ENCODE data around the gene MAN1B1. TPM values are rescaled to one million over a fixed set of nuclear protein-coding genes. Genes with fewer than 3 reads are reported as not detected.

MAN1B1 gene
- total RNA-seq, 1 experiment from 2014 or later = 57.2 TPM

DNA sequence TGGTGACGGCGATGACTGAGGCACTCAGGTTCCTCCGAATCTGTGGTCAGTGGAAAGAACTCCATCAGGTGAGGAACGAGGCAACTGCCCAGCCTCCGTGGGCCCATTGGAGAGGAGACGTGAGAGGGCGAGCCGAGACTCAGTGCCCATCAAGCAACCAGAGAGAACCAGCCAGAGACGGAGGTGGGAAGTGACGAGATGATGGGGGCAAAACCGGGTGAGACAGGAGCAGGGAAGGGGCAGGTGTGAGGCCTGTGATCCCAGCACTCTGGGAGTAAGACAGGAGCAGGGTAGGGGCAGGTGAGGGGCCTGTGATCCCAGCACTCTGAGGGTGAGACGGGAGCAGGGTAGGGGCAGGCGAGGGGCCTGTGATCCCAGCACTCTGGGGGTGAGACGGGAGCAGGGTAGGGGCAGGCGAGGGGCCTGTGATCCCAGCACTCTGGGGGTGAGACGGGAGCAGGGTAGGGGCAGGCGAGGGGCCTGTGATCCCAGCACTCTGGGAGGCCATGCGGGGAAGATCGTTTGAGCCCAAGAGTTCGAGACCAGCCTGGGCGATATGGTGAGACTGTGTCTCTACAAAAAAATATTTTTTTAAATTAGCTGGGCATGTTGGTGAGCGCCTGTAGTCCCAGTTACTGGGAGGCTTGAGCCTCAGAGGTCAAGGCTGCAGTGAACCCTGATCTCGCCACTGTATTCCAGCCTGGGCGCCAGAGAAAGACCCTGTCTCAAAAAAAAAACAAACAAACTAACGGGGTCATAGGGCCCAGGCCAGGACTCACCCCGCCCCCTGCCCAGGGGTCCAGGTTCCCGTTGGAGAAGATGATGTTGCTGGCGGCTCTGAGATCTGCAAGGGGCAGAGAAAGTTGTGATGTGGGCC is 24.4 kb downstream of the MAN1B1 start:
- ATAC-seq (no peak), DNase-seq (ENCODE audit: low read depth, low spot score) (no peak)
- no TSS peak for BruUV-seq (replicated peaks)
- TF ChIP-seq POLR2AphosphoS5 (IDR thresholded peaks at IDR 0.05; ENCODE audit: low read depth, low read length) (no peak), SIN3A (IDR thresholded peaks at IDR 0.05; ENCODE audit: borderline replicate concordance, insufficient read depth, low read depth, low read length) (no peak)
- TF ChIP-seq, protein P1, sequence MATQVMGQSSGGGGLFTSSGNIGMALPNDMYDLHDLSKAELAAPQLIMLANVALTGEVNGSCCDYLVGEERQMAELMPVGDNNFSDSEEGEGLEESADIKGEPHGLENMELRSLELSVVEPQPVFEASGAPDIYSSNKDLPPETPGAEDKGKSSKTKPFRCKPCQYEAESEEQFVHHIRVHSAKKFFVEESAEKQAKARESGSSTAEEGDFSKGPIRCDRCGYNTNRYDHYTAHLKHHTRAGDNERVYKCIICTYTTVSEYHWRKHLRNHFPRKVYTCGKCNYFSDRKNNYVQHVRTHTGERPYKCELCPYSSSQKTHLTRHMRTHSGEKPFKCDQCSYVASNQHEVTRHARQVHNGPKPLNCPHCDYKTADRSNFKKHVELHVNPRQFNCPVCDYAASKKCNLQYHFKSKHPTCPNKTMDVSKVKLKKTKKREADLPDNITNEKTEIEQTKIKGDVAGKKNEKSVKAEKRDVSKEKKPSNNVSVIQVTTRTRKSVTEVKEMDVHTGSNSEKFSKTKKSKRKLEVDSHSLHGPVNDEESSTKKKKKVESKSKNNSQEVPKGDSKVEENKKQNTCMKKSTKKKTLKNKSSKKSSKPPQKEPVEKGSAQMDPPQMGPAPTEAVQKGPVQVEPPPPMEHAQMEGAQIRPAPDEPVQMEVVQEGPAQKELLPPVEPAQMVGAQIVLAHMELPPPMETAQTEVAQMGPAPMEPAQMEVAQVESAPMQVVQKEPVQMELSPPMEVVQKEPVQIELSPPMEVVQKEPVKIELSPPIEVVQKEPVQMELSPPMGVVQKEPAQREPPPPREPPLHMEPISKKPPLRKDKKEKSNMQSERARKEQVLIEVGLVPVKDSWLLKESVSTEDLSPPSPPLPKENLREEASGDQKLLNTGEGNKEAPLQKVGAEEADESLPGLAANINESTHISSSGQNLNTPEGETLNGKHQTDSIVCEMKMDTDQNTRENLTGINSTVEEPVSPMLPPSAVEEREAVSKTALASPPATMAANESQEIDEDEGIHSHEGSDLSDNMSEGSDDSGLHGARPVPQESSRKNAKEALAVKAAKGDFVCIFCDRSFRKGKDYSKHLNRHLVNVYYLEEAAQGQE (IDR thresholded peaks at IDR 0.05; ENCODE audit: insufficient read depth in 1 of 2, low read depth in 2 of 2, low read length in 1 of 2) = no peak
- TF ChIP-seq, protein P2, sequence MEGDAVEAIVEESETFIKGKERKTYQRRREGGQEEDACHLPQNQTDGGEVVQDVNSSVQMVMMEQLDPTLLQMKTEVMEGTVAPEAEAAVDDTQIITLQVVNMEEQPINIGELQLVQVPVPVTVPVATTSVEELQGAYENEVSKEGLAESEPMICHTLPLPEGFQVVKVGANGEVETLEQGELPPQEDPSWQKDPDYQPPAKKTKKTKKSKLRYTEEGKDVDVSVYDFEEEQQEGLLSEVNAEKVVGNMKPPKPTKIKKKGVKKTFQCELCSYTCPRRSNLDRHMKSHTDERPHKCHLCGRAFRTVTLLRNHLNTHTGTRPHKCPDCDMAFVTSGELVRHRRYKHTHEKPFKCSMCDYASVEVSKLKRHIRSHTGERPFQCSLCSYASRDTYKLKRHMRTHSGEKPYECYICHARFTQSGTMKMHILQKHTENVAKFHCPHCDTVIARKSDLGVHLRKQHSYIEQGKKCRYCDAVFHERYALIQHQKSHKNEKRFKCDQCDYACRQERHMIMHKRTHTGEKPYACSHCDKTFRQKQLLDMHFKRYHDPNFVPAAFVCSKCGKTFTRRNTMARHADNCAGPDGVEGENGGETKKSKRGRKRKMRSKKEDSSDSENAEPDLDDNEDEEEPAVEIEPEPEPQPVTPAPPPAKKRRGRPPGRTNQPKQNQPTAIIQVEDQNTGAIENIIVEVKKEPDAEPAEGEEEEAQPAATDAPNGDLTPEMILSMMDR (IDR thresholded peaks at IDR 0.05) = no peak
- in situ Hi-C loops (cut with HindIII; ENCODE audit: low pct_unique_long_range_greater_than_20kb, low sequenced_read_pairs) = no loop called here
- H3K36me3 ChIP-seq (ENCODE audit: control insufficient read depth, insufficient read depth, low read length) = no peaks in the 10 kb centered on the region
- intact Hi-C loops (cut with micrococcal nuclease; ENCODE audit: unreplicated experiment) = no loop called here
- no peak overlapping the region for H3K4me3 ChIP-seq (ENCODE audit: low read depth in 2 of 2, low read length in 2 of 2)
- H3K27ac ChIP-seq (ENCODE audit: low read length) = no peak overlapping the region
- CTCF ChIA-PET = interaction anchor here (0.6 kb wide), 1 partner anchor 136 kb away, joined by 3 read pairs; a partner anchor contains a TSS
- POLR2A ChIA-PET = no interaction called here
- no peaks in the 10 kb centered on the region for H3K4me1 ChIP-seq (ENCODE audit: control insufficient read depth, insufficient read depth, low read length)
- no peaks in the 10 kb centered on the region for H3K9me3 ChIP-seq (ENCODE audit: control insufficient read depth, insufficient read depth, low read depth, low read length)
- no peaks in the 10 kb centered on the region for H3K27me3 ChIP-seq (ENCODE audit: control insufficient read depth, insufficient read depth, low read length)

DNA sequence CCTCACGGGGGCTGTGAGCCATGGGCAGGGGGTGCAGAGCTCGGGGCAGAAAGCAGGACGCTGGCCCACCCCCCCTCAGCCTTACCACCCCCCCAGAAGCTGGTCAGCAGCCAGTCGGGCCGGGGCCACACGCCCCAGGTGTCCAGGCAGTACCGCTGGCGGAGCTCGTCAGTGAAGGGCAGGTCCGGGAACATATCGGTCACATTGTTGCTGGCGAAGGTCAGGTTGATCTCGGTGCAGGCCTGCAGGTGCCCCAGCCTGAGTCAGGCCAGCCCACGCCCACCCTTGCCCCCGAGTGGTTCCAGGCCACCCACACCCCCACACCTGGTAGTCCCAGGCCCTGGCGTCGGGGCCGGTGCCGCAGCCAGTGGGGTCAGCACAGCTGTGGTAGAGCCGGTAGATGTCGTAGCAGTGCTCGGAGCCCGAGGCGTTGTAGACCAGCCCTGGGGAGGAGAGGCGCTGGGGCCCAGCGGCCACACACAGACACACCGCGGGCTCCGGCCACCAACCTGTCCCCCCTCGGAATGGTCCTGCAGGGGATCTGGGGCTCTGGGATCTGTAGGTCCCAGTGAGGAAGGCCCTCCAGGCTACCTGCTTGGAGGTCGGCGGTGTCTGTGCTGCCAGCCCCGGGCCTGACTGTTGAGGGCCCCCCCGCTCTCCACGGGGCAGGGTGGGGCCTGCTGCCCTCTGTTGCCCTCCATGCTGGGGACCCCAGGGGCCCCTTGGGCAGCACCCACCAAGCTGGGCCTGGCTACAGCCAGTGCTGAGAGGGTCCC is 25.2 kb downstream of the MAN1B1 start:
- ATAC-seq (no peak), DNase-seq (ENCODE audit: low read depth, low spot score) (no peak)
- Histone ChIP-seq H3K4me3 (ENCODE audit: low read depth in 2 of 2, low read length in 2 of 2) (no peak overlapping the region), H3K36me3 (ENCODE audit: control insufficient read depth, insufficient read depth, low read length) (no peaks in the 10 kb centered on the region), H3K9me3 (ENCODE audit: control insufficient read depth, insufficient read depth, low read depth, low read length) (no peaks in the 10 kb centered on the region), H3K27me3 (ENCODE audit: control insufficient read depth, insufficient read depth, low read length) (no peaks in the 10 kb centered on the region), H3K27ac (ENCODE audit: low read length) (no peak overlapping the region), H3K4me1 (ENCODE audit: control insufficient read depth, insufficient read depth, low read length) (no peaks in the 10 kb centered on the region)
- in situ Hi-C loops (cut with HindIII; ENCODE audit: low pct_unique_long_range_greater_than_20kb, low sequenced_read_pairs) (no loop called here), intact Hi-C loops (cut with micrococcal nuclease; ENCODE audit: unreplicated experiment) (no loop called here)
- ChIA-PET POLR2A (no interaction called here), CTCF (interaction anchor here (0.6 kb wide), 1 partner anchor 135 kb away, joined by 3 read pairs; a partner anchor contains a TSS)
- BruUV-seq (replicated peaks) = no TSS peak
- TF ChIP-seq TCF7L2 (IDR thresholded peaks at IDR 0.05; ENCODE audit: low read depth, low read length) = no peak
- TF ChIP-seq, protein P1 (IDR thresholded peaks at IDR 0.05; ENCODE audit: insufficient read depth in 1 of 2, low read depth in 2 of 2, low read length in 1 of 2) = no peak
- TF ChIP-seq, protein P2 (IDR thresholded peaks at IDR 0.05) = no peak
- TF ChIP-seq SIN3A (IDR thresholded peaks at IDR 0.05; ENCODE audit: borderline replicate concordance, insufficient read depth, low read depth, low read length) = no peak
- no peak for TF ChIP-seq POLR2AphosphoS5 (IDR thresholded peaks at IDR 0.05; ENCODE audit: low read depth, low read length)
